ENCODE results near the gene UFSP2. TPM values are rescaled to one million over a fixed set of nuclear protein-coding genes. Genes with fewer than 3 reads are reported as not detected.

The UFSP2 gene
- total and polyA plus RNA-seq, 9 donors = 33.4 to 69.3 (median 51.3) TPM

- TF ChIP-seq POLR2A (IDR thresholded peaks at IDR 0.05) = no peak
- no peak for TF ChIP-seq EP300 (IDR thresholded peaks at IDR 0.05)
- TF ChIP-seq, protein P1, sequence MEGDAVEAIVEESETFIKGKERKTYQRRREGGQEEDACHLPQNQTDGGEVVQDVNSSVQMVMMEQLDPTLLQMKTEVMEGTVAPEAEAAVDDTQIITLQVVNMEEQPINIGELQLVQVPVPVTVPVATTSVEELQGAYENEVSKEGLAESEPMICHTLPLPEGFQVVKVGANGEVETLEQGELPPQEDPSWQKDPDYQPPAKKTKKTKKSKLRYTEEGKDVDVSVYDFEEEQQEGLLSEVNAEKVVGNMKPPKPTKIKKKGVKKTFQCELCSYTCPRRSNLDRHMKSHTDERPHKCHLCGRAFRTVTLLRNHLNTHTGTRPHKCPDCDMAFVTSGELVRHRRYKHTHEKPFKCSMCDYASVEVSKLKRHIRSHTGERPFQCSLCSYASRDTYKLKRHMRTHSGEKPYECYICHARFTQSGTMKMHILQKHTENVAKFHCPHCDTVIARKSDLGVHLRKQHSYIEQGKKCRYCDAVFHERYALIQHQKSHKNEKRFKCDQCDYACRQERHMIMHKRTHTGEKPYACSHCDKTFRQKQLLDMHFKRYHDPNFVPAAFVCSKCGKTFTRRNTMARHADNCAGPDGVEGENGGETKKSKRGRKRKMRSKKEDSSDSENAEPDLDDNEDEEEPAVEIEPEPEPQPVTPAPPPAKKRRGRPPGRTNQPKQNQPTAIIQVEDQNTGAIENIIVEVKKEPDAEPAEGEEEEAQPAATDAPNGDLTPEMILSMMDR (IDR thresholded peaks at IDR 0.05) = no peak
- 3 to 5% (median 3%) methylated on average over 38 of the region's 38 CpGs for WGBS, 3 donors
- peak within 1 kb of the TSS; percentile 98 to 99 for H3K27ac ChIP-seq
- no peaks in the 10 kb centered on the region for H3K36me3 ChIP-seq
- H3K27me3 ChIP-seq = no peaks in the 10 kb centered on the region
- peaks cover 3% of the 10 kb centered on the region for H3K4me1 ChIP-seq (ENCODE audit: insufficient read depth)
- intact Hi-C loops (cut with DNase I) = loop anchor here (5.0 to 10.0 kb wide), 3 partner anchors 182 to 195 kb away; partner anchors contain the start of genes CFAP97 (in 3 of the 4) and SNX25 (in 2 of the 4)
- H3K9me3 ChIP-seq = no peaks in the 10 kb centered on the region
- H3K4me3 ChIP-seq = peak within 1 kb of the TSS; percentile 91
- peak in 1 of 5 donors; percentile 54 for DNase-seq
These were observed 28.9 kb downstream of the UFSP2 start, which contains the start of gene ANKRD37 for GRCh38 chr4:185396724-185397385. ANKRD37 (plus strand) TSS chr4:185396841; CDS start chr4:185396924, 83 bp downstream.

GRCh38 chr4:185395956-185396723 lies 29.6 kb downstream of the UFSP2 start:
- WGBS, 3 donors = 0 to 1% (median 0%) methylated on average over 65 to 98 of the region's 98 CpGs
- TF ChIP-seq, protein P1 (IDR thresholded peaks at IDR 0.05) = peak in 2 of 3 donors; percentile 3 to 32
- TF ChIP-seq POLR2A (IDR thresholded peaks at IDR 0.05) (peak; percentile 81), EP300 (IDR thresholded peaks at IDR 0.05) (peak; percentile 56)
- Histone ChIP-seq H3K9me3 (no peaks in the 10 kb centered on the region), H3K27me3 (no peaks in the 10 kb centered on the region), H3K4me1 (ENCODE audit: insufficient read depth) (peaks cover 3% of the 10 kb centered on the region), H3K27ac (peak overlapping the region; percentile 98 to 99), H3K36me3 (no peaks in the 10 kb centered on the region), H3K4me3 (peak overlapping the region; percentile 91)
- intact Hi-C loops (cut with DNase I) = loop anchor here (5.0 to 10.0 kb wide), 3 partner anchors 181 to 194 kb away; partner anchors contain the start of genes CFAP97 (in 3 of the 4) and SNX25 (in 2 of the 4)
- peak; percentile 96 to 99 (median 98) for DNase-seq

DNA sequence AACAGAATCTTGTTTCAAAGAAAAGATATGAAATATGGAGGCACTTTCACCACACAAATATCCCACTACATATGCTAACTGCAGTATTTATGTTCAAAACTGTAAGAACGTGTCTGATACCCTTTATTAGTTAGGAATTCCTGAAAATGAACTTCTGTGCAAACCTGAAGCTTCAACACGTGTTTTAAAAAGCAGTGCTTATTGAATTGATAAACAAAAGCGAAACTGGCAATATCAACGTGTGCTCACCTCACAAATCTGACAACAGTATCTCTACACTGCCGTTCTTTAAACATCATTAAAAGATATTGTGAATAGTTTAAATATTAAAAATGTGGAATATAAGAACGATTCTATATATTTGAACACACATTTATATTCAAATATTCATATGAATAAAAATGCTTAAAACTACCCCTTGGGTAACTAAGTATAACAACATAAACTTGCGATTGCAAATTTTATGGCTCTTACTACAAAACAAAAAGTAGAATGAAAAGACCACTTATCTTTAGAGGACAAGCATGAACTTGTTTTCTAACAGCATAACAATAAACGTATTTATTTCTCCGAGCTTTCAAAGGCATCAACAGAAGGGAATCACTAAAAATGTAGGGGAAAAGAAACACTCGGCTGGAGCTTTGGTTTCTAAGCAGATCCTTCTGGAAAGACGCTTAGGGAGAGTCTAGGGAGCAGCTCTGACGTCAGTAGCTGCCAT lies 30.4 kb downstream of the UFSP2 start, which contains the start of gene LRP2BP:
Gene LRP2BP, minus strand, starts transcription at position 687 of the 718 bp plus-strand sequence. CDS start 17,738 bp downstream, outside the sequence.
- Histone ChIP-seq H3K27me3 (no peaks in the 10 kb centered on the region), H3K4me3 (peak within 1 kb of the TSS; percentile 91), H3K9me3 (no peaks in the 10 kb centered on the region), H3K4me1 (ENCODE audit: insufficient read depth) (peaks cover 3% of the 10 kb centered on the region), H3K27ac (peak within 1 kb of the TSS; percentile 98 to 99), H3K36me3 (no peaks in the 10 kb centered on the region)
- intact Hi-C loops (cut with DNase I) = loop anchor here (5.0 to 10.0 kb wide), 3 partner anchors 181 to 193 kb away; partner anchors contain the start of genes CFAP97 (in 3 of the 4) and SNX25 (in 2 of the 4)
- no peak for DNase-seq
- TF ChIP-seq, protein P1 (IDR thresholded peaks at IDR 0.05) = no peak
- TF ChIP-seq EP300 (IDR thresholded peaks at IDR 0.05) (no peak), POLR2A (IDR thresholded peaks at IDR 0.05) (no peak)
- 1 to 6% (median 1%) methylated on average over 12 of the region's 12 CpGs for WGBS, 3 donors
